Neural crest cell (in vitro differentiated cells): ENCODE results near the gene CNPY1. TPM values are rescaled to one million over a fixed set of nuclear protein-coding genes. Genes with fewer than 3 reads are reported as not detected.

Source experiments
- DNase-seq: peaks from one replicate; pipeline ENCODE4 v3.0.0; 2021; ENCODE audit warnings: low read depth, mixed read lengths, low spot score
- H3K27ac Mint-ChIP-seq: one replicate; pipeline ENCODE4 v1.8.0; 2021; ENCODE audit warnings: mild to moderate bottlenecking, mixed read lengths; ENCODE audit not compliant: unreplicated experiment
- H3K27me3 Mint-ChIP-seq: 2 replicates; pipeline ENCODE4 v1.8.0; 2021; ENCODE audit warnings: low read depth, mild to moderate bottlenecking, mixed read lengths
- H3K36me3 Mint-ChIP-seq: 2 replicates; pipeline ENCODE4 v1.8.0; 2021; ENCODE audit warnings: low read depth, mild to moderate bottlenecking, mixed read lengths
- H3K4me1 Mint-ChIP-seq: 2 replicates; pipeline ENCODE4 v1.8.0; 2021; ENCODE audit warnings: mixed read lengths
- H3K4me3 Mint-ChIP-seq: one replicate; pipeline ENCODE4 v1.8.0; 2021; ENCODE audit warnings: mild to moderate bottlenecking, mixed read lengths
- H3K9me3 Mint-ChIP-seq: 2 replicates; pipeline ENCODE4 v1.8.0; 2021; ENCODE audit warnings: mixed read lengths
- CTCF ChIP-seq: fragments of 200-600 bp; sonication (generic); conservative IDR thresholded peaks from 2 replicates; pipeline ENCODE4 v1.5.0; 2021; ENCODE audit warnings: antibody characterized with exemption, mild to moderate bottlenecking
- total RNA-seq: library from RNA; stranded (reverse); gene quantifications from 2 replicates; pipeline ENCODE4 v1.2.1, GENCODE V29; 2021

CNPY1 gene
- total RNA-seq, 1 donor from 2014 or later: 2.4 TPM

- TF ChIP-seq CTCF: no peak
- no peak overlapping the region for H3K27ac Mint-ChIP-seq
- DNase-seq: no peak
- H3K9me3 Mint-ChIP-seq: no peaks in the 10 kb centered on the region
- no peaks in the 10 kb centered on the region for H3K36me3 Mint-ChIP-seq
- no peaks in the 10 kb centered on the region for H3K27me3 Mint-ChIP-seq
- H3K4me1 Mint-ChIP-seq: peaks cover 33% of the 10 kb centered on the region
- peak overlapping the region; percentile 10 for H3K4me3 Mint-ChIP-seq
Observed at GRCh38 chr7:155543926-155544325, 2.4 kb downstream of the CNPY1 start.

GRCh38 chr7:155543011-155543876 is 3.1 kb downstream of the CNPY1 start:
- H3K9me3 Mint-ChIP-seq: no peaks in the 10 kb centered on the region
- H3K27me3 Mint-ChIP-seq: no peaks in the 10 kb centered on the region
- DNase-seq: no peak
- peaks cover 39% of the 10 kb centered on the region for H3K4me1 Mint-ChIP-seq
- no peak overlapping the region for H3K4me3 Mint-ChIP-seq
- no peak for TF ChIP-seq CTCF
- no peaks in the 10 kb centered on the region for H3K36me3 Mint-ChIP-seq
- H3K27ac Mint-ChIP-seq: no peak overlapping the region

- Mint-ChIP-seq H3K9me3 (no peaks in the 10 kb centered on the region), H3K36me3 (no peaks in the 10 kb centered on the region), H3K4me1 (peaks cover 43% of the 10 kb centered on the region), H3K27ac (no peak overlapping the region), H3K27me3 (peaks cover under 1% of the 10 kb centered on the region), H3K4me3 (no peak overlapping the region)
- no peak for DNase-seq
- no peak for TF ChIP-seq CTCF
Observed at GRCh38 chr7:155541986-155542675, 4.2 kb downstream of the CNPY1 start.

- TF ChIP-seq CTCF: no peak
- H3K4me1 Mint-ChIP-seq: peaks cover 43% of the 10 kb centered on the region
- H3K27me3 Mint-ChIP-seq: peaks cover 16% of the 10 kb centered on the region
Observed at GRCh38 chr7:155540553-155540952, 5.8 kb downstream of the CNPY1 start.

GRCh38 chr7:155538293-155538692 is 8.1 kb downstream of the CNPY1 start:
- H3K4me3 Mint-ChIP-seq: no peak overlapping the region
- peaks cover 40% of the 10 kb centered on the region for H3K4me1 Mint-ChIP-seq
- no peak overlapping the region for H3K27ac Mint-ChIP-seq
- peak; percentile 20 for DNase-seq
- H3K9me3 Mint-ChIP-seq: no peaks in the 10 kb centered on the region
- H3K36me3 Mint-ChIP-seq: no peaks in the 10 kb centered on the region
- no peak for TF ChIP-seq CTCF
- H3K27me3 Mint-ChIP-seq: peaks cover 39% of the 10 kb centered on the region

More at GRCh38 chr7:155540553-155540952, 5.8 kb downstream of the CNPY1 start:
- no peaks in the 10 kb centered on the region for H3K9me3 Mint-ChIP-seq
- H3K4me3 Mint-ChIP-seq: no peak overlapping the region
- no peak overlapping the region for H3K27ac Mint-ChIP-seq
- no peaks in the 10 kb centered on the region for H3K36me3 Mint-ChIP-seq
- DNase-seq: no peak
